SU-DHL-6 (cell line): ENCODE results near the gene TTC27.

Experiments used
- H2AFZ ChIP-seq: fragments of 200-600 bp; sonication (generic); 2 replicates; pipeline ENCODE4 v1.6.1; 2014; ENCODE audit warnings: low read depth, mild to moderate bottlenecking, moderate library complexity, mixed read lengths, antibody characterized with exemption, low read length; ENCODE audit not compliant: severe bottlenecking
- H3F3A ChIP-seq: fragments of 200-600 bp; shearing (Covaris generic); 2 replicates; pipeline ENCODE4 v1.6.0; 2016; ENCODE audit warnings: antibody characterized with exemption, mild to moderate bottlenecking; ENCODE audit not compliant: insufficient read depth
- H3K27ac ChIP-seq: fragments of 200-600 bp; sonication (generic); 2 replicates; pipeline ENCODE4 v1.5.1; 2016; ENCODE audit warnings: low read depth, mild to moderate bottlenecking, low read length, moderate library complexity, mixed read lengths
- H3K27me3 ChIP-seq: fragments of 200-600 bp; sonication (generic), shearing (Covaris generic); 2 replicates; pipeline ENCODE4 v1.6.0; 2014; ENCODE audit warnings: mild to moderate bottlenecking, low read length
- H3K36me3 ChIP-seq: fragments of 200-600 bp; sonication (generic); 2 replicates; pipeline ENCODE4 v1.6.1; 2014; ENCODE audit warnings: mild to moderate bottlenecking, low read length, mixed read lengths
- H3K4me2 ChIP-seq: fragments of 300-600, 200-600 bp; shearing (Covaris generic), sonication (generic); 2 replicates; pipeline ENCODE4 v1.6.0; 2014; ENCODE audit warnings: low read length, low read depth, mild to moderate bottlenecking; ENCODE audit not compliant: poor library complexity, severe bottlenecking
- H3K4me3 ChIP-seq: fragments of 200-600 bp; sonication (generic); 2 replicates; pipeline ENCODE4 v1.5.1; 2014; ENCODE audit warnings: antibody characterized with exemption, low read length, mild to moderate bottlenecking, mixed read lengths; ENCODE audit not compliant: insufficient read depth, poor library complexity, severe bottlenecking
- H3K79me2 ChIP-seq: fragments of 200-600 bp; sonication (generic); 2 replicates; pipeline ENCODE4 v1.6.1; 2014; ENCODE audit warnings: mild to moderate bottlenecking, low read length, moderate library complexity; ENCODE audit not compliant: insufficient read depth
- H3K9ac ChIP-seq: fragments of 200-600 bp; sonication (generic); 2 replicates; pipeline ENCODE4 v1.7.0; 2014; ENCODE audit warnings: mild to moderate bottlenecking, low read length
- H3K9me2 ChIP-seq: fragments of 200-600 bp; sonication (generic); replicated peaks from 2 replicates; pipeline ENCODE4 v1.6.1; 2014; ENCODE audit warnings: low read length; ENCODE audit not compliant: insufficient read depth
- H3K9me3 ChIP-seq: fragments of 200-600 bp; sonication (generic); 2 replicates; pipeline ENCODE4 v1.6.1; 2014; ENCODE audit warnings: low read length, mixed read lengths; ENCODE audit not compliant: insufficient read depth
- H4K20me1 ChIP-seq: fragments of 200-600 bp; sonication (generic); 2 replicates; pipeline ENCODE4 v1.6.1; 2014; ENCODE audit warnings: low read depth, mild to moderate bottlenecking, antibody characterized with exemption, low read length, moderate library complexity, mixed read lengths
- EZH2phosphoT487 ChIP-seq: fragments of 200-600 bp; sonication (generic), shearing (Covaris generic); conservative IDR thresholded peaks from 2 replicates; pipeline ENCODE4 v1.6.1; 2018; ENCODE audit warnings: mild to moderate bottlenecking, antibody characterized with exemption, low read length, moderate library complexity, mixed read lengths
- TF ChIP-seq, protein P1 (sequence below): fragments of 200-600 bp; sonication (generic); IDR thresholded peaks from one replicate; pipeline ENCODE4 v1.5.1; 2017; ENCODE audit warnings: antibody characterized with exemption, mild to moderate bottlenecking, low read length, moderate library complexity; ENCODE audit not compliant: insufficient read depth, poor library complexity, severe bottlenecking

TTC27 gene

DNA sequence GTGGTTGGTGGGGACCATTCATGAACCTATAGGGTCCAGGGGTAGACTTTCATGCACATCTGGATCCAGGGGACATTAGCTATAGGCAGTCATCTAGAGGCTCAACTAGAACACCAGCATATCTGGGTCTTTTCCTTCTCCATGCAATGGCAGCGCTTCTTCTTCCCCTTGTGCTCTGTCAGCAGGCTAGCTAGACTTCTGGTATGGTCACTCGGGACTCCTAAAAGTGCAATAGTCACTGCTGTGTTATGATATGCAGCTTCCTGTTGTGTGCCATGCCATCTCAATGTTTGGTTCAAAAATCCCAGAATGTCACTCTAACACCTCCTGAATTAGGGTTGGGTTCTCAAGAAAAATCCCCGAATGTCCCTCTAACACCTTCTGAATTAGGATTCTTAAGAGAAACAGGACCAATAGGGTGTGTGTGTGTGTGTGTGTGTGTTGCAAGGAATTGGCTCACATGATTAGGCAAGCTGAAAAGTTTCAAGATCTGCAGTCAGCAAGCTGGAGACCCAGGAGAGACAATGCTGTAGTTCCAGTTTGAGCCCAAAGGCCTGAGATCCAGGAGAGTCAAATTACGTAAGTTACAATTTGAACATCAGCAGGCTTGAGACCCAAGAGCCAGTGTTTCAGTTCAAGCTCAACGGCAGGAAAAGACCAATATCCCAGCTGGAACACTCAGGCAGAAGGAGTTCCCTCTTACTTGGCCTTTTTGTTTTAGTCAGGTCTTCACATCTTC, 221.8 kb downstream of the TTC27 start:
- Histone ChIP-seq H3K27ac (no peak overlapping the region), H4K20me1 (no peaks in the 10 kb centered on the region), H3K9me2 (no peaks in the 10 kb centered on the region), H3K36me3 (no peaks in the 10 kb centered on the region), H3K4me3 (no peak overlapping the region), H3K9ac (no peak overlapping the region), H3K79me2 (no peaks in the 10 kb centered on the region), H3K9me3 (no peaks in the 10 kb centered on the region; the same call in 1 of the 2 replicates), H3K4me2 (no peak overlapping the region), H3K27me3 (no peaks in the 10 kb centered on the region), H3F3A (no peaks in the 10 kb centered on the region), H2AFZ (no peak overlapping the region)
- TF ChIP-seq, protein P1, sequence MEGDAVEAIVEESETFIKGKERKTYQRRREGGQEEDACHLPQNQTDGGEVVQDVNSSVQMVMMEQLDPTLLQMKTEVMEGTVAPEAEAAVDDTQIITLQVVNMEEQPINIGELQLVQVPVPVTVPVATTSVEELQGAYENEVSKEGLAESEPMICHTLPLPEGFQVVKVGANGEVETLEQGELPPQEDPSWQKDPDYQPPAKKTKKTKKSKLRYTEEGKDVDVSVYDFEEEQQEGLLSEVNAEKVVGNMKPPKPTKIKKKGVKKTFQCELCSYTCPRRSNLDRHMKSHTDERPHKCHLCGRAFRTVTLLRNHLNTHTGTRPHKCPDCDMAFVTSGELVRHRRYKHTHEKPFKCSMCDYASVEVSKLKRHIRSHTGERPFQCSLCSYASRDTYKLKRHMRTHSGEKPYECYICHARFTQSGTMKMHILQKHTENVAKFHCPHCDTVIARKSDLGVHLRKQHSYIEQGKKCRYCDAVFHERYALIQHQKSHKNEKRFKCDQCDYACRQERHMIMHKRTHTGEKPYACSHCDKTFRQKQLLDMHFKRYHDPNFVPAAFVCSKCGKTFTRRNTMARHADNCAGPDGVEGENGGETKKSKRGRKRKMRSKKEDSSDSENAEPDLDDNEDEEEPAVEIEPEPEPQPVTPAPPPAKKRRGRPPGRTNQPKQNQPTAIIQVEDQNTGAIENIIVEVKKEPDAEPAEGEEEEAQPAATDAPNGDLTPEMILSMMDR, result no peak
- no peak for TF ChIP-seq EZH2phosphoT487

DNA sequence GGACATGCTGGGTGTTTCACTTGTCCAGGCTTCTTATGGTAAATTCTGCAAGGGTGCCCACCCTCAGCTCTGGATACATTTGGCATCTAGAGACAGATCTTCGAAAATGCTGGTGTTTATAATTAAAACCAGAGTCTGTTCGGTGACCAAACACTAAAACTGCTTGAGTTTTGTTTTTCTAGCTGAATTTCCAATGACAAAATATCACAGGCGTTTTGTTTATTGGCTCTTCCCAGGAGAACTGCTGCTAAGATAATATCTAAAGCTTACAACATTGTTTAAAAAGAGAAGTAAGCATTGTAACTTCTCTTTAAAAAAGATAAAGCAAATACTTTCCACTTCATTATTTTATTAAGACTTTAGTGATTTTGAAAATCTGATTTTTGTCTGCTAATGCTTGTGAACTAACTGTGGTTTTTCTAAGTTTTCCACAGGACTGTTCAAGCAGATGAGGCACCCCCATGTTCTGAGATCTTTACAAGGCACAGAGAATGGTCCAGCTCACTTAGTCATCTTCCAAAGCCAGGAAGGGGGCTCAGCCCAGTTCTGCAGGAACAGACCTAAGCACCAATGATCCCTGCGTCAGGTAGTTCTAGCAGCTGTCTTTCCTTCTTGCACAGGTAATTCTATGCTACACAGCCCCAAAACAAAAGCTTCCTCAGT, 224.1 kb downstream of the TTC27 start:
- no peak overlapping the region for H3K4me2 ChIP-seq
- no peak overlapping the region for H3K4me3 ChIP-seq
- no peak overlapping the region for H3K27ac ChIP-seq
- no peak overlapping the region for H3K9ac ChIP-seq
- no peaks in the 10 kb centered on the region for H3K9me2 ChIP-seq
- H4K20me1 ChIP-seq, result no peaks in the 10 kb centered on the region
- no peaks in the 10 kb centered on the region for H3F3A ChIP-seq
- no peaks in the 10 kb centered on the region for H3K79me2 ChIP-seq
- H3K36me3 ChIP-seq, result no peaks in the 10 kb centered on the region
- TF ChIP-seq, protein P1, result no peak
- no peak for TF ChIP-seq EZH2phosphoT487
- no peaks in the 10 kb centered on the region; the same call in 1 of the 2 replicates for H3K9me3 ChIP-seq
- H3K27me3 ChIP-seq, result no peaks in the 10 kb centered on the region
- no peak overlapping the region for H2AFZ ChIP-seq

DNA sequence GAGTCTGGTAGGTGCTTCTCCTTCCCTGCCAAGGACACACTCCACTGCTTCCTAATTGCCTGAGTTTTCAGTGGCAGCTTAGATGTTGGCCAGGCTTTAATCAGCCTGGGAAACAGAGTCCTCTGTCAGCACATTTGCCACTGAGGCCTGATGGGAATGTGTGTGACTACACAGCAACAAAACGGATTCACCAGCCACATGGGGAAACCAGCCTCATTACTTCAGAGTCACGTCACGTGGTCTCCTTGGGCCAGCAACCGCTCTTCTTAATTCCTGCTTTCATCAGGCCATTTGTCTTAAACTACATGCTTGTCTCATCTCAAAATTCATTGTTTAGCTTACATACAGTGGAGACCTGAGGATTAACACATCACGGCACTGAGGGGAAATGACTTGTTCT, 225.0 kb downstream of the TTC27 start:
- H3K4me3 ChIP-seq, result no peak overlapping the region
- H3K4me2 ChIP-seq, result no peak overlapping the region
- H2AFZ ChIP-seq, result no peak overlapping the region
- H3K27ac ChIP-seq, result no peak overlapping the region
- H3K79me2 ChIP-seq, result no peaks in the 10 kb centered on the region
- H3F3A ChIP-seq, result no peaks in the 10 kb centered on the region
- no peaks in the 10 kb centered on the region for H3K36me3 ChIP-seq
- H3K9me3 ChIP-seq, result no peaks in the 10 kb centered on the region; the same call in 1 of the 2 replicates
- H3K27me3 ChIP-seq, result no peaks in the 10 kb centered on the region
- TF ChIP-seq, protein P1, result no peak
- TF ChIP-seq EZH2phosphoT487, result no peak
- H4K20me1 ChIP-seq, result no peaks in the 10 kb centered on the region
- H3K9ac ChIP-seq, result no peak overlapping the region
- no peaks in the 10 kb centered on the region for H3K9me2 ChIP-seq
